Uterus (tissue), 2 donors: ENCODE results near the gene TNFRSF9.

Experiments used
- CTCF ChIP-seq, 4 experiments: fragments of 200-600 bp in 2 of 4; fragments of 450-650 bp in 2 of 4; sonication (generic) in 2 of 4; IDR thresholded peaks; one replicate each; pipeline ENCODE4 v1.5.1; 2016 to 2019; ENCODE audit warnings: antibody characterized with exemption in 4 of 4, mild to moderate bottlenecking in 2 of 4, moderate library complexity in 1 of 4
- POLR2A ChIP-seq, 2 donors: fragments of 450-650 bp; IDR thresholded peaks; one replicate each; pipeline ENCODE4 v1.6.1; 2016; ENCODE audit warnings: antibody characterized with exemption in 2 of 2, mild to moderate bottlenecking in 1 of 2, moderate library complexity in 1 of 2

- TF ChIP-seq CTCF (IDR thresholded peaks at IDR 0.05) (no peak), POLR2A (IDR thresholded peaks at IDR 0.05) (no peak)
Observed at GRCh38 chr1:7932524-7933138, 8.0 kb downstream of the TNFRSF9 start.
